ENCODE results near the gene IKZF1. TPM values are rescaled to one million over a fixed set of nuclear protein-coding genes. Genes with fewer than 3 reads are reported as not detected.
A peak's percentile ranks its signal among the peaks of the same experiment; 100 is the strongest.

IKZF1 gene
- total and polyA plus RNA-seq, 9 of the 15 experiments (the other 6 are each of a cell fraction or from before 2014, with no cell fraction given): 12.6 to 85.3 (median 44.7) TPM

DNA sequence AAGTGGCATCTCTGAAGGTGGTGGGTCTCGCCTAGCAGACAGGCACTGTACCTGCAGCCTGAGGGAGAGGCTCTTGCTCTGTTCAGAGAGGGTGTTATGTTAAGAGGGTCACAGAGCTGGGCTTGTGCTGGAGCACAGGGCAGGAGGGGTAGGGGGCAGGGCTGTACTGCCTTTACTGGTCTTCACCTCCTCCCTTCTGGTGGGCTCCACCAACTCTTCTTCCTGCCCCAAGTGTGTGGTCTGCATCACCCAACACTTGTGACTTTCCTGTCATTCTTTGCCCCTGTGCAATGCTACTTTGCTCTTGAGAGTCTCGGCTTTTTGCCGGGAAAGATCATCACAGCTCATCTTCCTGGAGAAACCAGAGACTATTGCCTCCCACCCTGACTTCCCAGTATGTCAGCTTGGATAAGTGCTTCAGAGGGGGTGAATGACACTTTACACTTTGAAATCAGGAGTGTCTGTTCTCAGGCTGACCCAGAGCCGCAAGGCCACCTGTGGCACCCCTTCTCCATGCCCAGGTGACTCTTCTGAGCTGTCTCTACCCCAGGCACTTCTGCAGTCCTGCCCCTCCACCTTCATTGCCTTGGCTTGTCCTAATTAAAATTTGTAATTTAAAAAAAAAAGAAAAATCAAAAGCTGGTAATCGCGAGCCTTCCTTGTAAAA is 38.4 kb upstream of the IKZF1 start:
- Histone ChIP-seq H3K4me3 (no peak overlapping the region), H3K36me3 (ENCODE audit: control insufficient read depth, insufficient read depth, low read length) (no peaks in the 10 kb centered on the region), H4K20me1 (replicated peaks; ENCODE audit: control insufficient read depth, insufficient read depth, low read length) (no peaks in the 10 kb centered on the region), H3K27ac (ENCODE audit: extremely low read depth, low read depth, low read length) (no peak overlapping the region), H3K27me3 (ENCODE audit: control insufficient read depth in 2 of 2, insufficient read depth in 2 of 2, low read length in 2 of 2) (no peaks in the 10 kb centered on the region), H2AFZ (ENCODE audit: low read depth, low read length) (peak overlapping the region; percentile 90; the same call in 1 of the 2 replicates), H3K79me2 (ENCODE audit: control insufficient read depth, insufficient read depth, low read length) (no peaks in the 10 kb centered on the region), H3K9ac (ENCODE audit: insufficient read depth in 1 of 2, low read depth in 2 of 2, low read length in 2 of 2) (no peak overlapping the region; a peak in 1 of 4 replicates), H3K4me2 (ENCODE audit: insufficient read depth, low read length) (no peak overlapping the region), H3K9me1 (ENCODE audit: control insufficient read depth, insufficient read depth, low read length) (no peaks in the 10 kb centered on the region), H3K4me1 (replicated peaks in 1 of 2; ENCODE audit: control insufficient read depth in 2 of 2, insufficient read depth in 2 of 2, low read length in 2 of 2) (peaks cover 6 to 49% of the 10 kb centered on the region in 2 experiments), H3K9me3 (replicated peaks; ENCODE audit: control insufficient read depth, insufficient read depth, low read depth, low read length) (no peaks in the 10 kb centered on the region)
- DNase-seq (ENCODE audit: extremely low read depth in 1 of 4, low spot score in 3 of 4) (no peak), FAIRE-seq (no peak), ATAC-seq (no peak)
- WGBS (ENCODE audit: insufficient coverage, low coverage, missing lambda C conversion rate): 63% methylated on average over 6 of the region's 6 CpGs
- in situ Hi-C loops (cut with MboI): no loop called here
- ChIA-PET CTCF (ENCODE audit: low intra/inter-chr PET ratio) (no interaction called here), POLR2A (interaction anchor here (0.6 to 1.2 kb wide), 3 partner anchors 12 to 470 kb away, joined by 3 to 4 read pairs (median 3); no protein-coding TSS in a partner anchor)
- intact Hi-C loops (cut with micrococcal nuclease): no loop called here
- no TSS peak for BruUV-seq (replicated peaks)
- TF ChIP-seq, protein P1, sequence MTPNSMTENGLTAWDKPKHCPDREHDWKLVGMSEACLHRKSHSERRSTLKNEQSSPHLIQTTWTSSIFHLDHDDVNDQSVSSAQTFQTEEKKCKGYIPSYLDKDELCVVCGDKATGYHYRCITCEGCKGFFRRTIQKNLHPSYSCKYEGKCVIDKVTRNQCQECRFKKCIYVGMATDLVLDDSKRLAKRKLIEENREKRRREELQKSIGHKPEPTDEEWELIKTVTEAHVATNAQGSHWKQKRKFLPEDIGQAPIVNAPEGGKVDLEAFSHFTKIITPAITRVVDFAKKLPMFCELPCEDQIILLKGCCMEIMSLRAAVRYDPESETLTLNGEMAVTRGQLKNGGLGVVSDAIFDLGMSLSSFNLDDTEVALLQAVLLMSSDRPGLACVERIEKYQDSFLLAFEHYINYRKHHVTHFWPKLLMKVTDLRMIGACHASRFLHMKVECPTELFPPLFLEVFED (CRISPR knock-in tag; conservative IDR thresholded peaks at IDR 0.05): no peak
- TF ChIP-seq, protein P2, sequence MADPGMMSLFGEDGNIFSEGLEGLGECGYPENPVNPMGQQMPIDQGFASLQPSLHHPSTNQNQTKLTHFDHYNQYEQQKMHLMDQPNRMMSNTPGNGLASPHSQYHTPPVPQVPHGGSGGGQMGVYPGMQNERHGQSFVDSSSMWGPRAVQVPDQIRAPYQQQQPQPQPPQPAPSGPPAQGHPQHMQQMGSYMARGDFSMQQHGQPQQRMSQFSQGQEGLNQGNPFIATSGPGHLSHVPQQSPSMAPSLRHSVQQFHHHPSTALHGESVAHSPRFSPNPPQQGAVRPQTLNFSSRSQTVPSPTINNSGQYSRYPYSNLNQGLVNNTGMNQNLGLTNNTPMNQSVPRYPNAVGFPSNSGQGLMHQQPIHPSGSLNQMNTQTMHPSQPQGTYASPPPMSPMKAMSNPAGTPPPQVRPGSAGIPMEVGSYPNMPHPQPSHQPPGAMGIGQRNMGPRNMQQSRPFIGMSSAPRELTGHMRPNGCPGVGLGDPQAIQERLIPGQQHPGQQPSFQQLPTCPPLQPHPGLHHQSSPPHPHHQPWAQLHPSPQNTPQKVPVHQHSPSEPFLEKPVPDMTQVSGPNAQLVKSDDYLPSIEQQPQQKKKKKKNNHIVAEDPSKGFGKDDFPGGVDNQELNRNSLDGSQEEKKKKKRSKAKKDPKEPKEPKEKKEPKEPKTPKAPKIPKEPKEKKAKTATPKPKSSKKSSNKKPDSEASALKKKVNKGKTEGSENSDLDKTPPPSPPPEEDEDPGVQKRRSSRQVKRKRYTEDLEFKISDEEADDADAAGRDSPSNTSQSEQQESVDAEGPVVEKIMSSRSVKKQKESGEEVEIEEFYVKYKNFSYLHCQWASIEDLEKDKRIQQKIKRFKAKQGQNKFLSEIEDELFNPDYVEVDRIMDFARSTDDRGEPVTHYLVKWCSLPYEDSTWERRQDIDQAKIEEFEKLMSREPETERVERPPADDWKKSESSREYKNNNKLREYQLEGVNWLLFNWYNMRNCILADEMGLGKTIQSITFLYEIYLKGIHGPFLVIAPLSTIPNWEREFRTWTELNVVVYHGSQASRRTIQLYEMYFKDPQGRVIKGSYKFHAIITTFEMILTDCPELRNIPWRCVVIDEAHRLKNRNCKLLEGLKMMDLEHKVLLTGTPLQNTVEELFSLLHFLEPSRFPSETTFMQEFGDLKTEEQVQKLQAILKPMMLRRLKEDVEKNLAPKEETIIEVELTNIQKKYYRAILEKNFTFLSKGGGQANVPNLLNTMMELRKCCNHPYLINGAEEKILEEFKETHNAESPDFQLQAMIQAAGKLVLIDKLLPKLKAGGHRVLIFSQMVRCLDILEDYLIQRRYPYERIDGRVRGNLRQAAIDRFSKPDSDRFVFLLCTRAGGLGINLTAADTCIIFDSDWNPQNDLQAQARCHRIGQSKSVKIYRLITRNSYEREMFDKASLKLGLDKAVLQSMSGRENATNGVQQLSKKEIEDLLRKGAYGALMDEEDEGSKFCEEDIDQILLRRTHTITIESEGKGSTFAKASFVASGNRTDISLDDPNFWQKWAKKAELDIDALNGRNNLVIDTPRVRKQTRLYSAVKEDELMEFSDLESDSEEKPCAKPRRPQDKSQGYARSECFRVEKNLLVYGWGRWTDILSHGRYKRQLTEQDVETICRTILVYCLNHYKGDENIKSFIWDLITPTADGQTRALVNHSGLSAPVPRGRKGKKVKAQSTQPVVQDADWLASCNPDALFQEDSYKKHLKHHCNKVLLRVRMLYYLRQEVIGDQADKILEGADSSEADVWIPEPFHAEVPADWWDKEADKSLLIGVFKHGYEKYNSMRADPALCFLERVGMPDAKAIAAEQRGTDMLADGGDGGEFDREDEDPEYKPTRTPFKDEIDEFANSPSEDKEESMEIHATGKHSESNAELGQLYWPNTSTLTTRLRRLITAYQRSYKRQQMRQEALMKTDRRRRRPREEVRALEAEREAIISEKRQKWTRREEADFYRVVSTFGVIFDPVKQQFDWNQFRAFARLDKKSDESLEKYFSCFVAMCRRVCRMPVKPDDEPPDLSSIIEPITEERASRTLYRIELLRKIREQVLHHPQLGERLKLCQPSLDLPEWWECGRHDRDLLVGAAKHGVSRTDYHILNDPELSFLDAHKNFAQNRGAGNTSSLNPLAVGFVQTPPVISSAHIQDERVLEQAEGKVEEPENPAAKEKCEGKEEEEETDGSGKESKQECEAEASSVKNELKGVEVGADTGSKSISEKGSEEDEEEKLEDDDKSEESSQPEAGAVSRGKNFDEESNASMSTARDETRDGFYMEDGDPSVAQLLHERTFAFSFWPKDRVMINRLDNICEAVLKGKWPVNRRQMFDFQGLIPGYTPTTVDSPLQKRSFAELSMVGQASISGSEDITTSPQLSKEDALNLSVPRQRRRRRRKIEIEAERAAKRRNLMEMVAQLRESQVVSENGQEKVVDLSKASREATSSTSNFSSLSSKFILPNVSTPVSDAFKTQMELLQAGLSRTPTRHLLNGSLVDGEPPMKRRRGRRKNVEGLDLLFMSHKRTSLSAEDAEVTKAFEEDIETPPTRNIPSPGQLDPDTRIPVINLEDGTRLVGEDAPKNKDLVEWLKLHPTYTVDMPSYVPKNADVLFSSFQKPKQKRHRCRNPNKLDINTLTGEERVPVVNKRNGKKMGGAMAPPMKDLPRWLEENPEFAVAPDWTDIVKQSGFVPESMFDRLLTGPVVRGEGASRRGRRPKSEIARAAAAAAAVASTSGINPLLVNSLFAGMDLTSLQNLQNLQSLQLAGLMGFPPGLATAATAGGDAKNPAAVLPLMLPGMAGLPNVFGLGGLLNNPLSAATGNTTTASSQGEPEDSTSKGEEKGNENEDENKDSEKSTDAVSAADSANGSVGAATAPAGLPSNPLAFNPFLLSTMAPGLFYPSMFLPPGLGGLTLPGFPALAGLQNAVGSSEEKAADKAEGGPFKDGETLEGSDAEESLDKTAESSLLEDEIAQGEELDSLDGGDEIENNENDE (IDR thresholded peaks at IDR 0.05; ENCODE audit: low read depth, low read length): no peak
- TF ChIP-seq HNRNPL (IDR thresholded peaks at IDR 0.05; ENCODE audit: low read depth, low read length) (no peak), EHMT2 (IDR thresholded peaks at IDR 0.05) (no peak)
